Upper lobe of left lung (tissue), 4 donors: ENCODE data around the gene RND1.

Experiments
- POLR2A ChIP-seq, 4 donors: fragments of 450-650 bp; IDR thresholded peaks; one replicate each; pipeline ENCODE4 v1.5.1; 2016 to 2017; ENCODE audit warnings: antibody characterized with exemption in 4 of 4, mild to moderate bottlenecking in 2 of 4
- TF ChIP-seq, protein P1 (sequence below), 6 experiments: fragments of 450-650 bp in 4 of 6; fragments of 200-600 bp in 2 of 6; sonication (generic) in 2 of 6; IDR thresholded peaks; one replicate each; pipeline ENCODE4 v1.5.1; 2016 to 2019; ENCODE audit warnings: antibody characterized with exemption in 6 of 6

GRCh38 chr12:48858043-48858442 lies 7.6 kb downstream of the RND1 start:
- no peak for TF ChIP-seq POLR2A (IDR thresholded peaks at IDR 0.05)
- TF ChIP-seq, protein P1, sequence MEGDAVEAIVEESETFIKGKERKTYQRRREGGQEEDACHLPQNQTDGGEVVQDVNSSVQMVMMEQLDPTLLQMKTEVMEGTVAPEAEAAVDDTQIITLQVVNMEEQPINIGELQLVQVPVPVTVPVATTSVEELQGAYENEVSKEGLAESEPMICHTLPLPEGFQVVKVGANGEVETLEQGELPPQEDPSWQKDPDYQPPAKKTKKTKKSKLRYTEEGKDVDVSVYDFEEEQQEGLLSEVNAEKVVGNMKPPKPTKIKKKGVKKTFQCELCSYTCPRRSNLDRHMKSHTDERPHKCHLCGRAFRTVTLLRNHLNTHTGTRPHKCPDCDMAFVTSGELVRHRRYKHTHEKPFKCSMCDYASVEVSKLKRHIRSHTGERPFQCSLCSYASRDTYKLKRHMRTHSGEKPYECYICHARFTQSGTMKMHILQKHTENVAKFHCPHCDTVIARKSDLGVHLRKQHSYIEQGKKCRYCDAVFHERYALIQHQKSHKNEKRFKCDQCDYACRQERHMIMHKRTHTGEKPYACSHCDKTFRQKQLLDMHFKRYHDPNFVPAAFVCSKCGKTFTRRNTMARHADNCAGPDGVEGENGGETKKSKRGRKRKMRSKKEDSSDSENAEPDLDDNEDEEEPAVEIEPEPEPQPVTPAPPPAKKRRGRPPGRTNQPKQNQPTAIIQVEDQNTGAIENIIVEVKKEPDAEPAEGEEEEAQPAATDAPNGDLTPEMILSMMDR (IDR thresholded peaks at IDR 0.05) = no peak
